ENCODE measurements around the gene CHKB. TPM values are rescaled to one million over a fixed set of nuclear protein-coding genes. Genes with fewer than 3 reads are reported as not detected.

The CHKB gene
- total RNA-seq, 1 donor from 2014 or later, result 116 TPM

- Mint-ChIP-seq H3K27ac (no peak overlapping the region), H3K4me1 (peaks cover 2% of the 10 kb centered on the region), H3K36me3 (no peaks in the 10 kb centered on the region), H3K27me3 (ENCODE audit: low read depth) (peaks cover 71% of the 10 kb centered on the region), H3K9me3 (no peaks in the 10 kb centered on the region), H3K4me3 (no peak overlapping the region)
- no peak for TF ChIP-seq CTCF (IDR thresholded peaks at IDR 0.05; ENCODE audit: unreplicated experiment)
- no peak for DNase-seq (ENCODE audit: low spot score in 2 of 2, unreplicated experiment in 2 of 2)
Measured at GRCh38 chr22:50606165-50606945, 23.7 kb upstream of the CHKB start.

- DNase-seq (ENCODE audit: low spot score in 2 of 2, unreplicated experiment in 2 of 2), result no peak
- peaks cover 67% of the 10 kb centered on the region for H3K27me3 Mint-ChIP-seq (ENCODE audit: low read depth)
- TF ChIP-seq CTCF (IDR thresholded peaks at IDR 0.05; ENCODE audit: unreplicated experiment), result no peak
- no peak overlapping the region for H3K4me3 Mint-ChIP-seq
- no peak overlapping the region for H3K27ac Mint-ChIP-seq
- H3K9me3 Mint-ChIP-seq, result no peaks in the 10 kb centered on the region
- H3K36me3 Mint-ChIP-seq, result no peaks in the 10 kb centered on the region
- H3K4me1 Mint-ChIP-seq, result peaks cover 2% of the 10 kb centered on the region
Measured at GRCh38 chr22:50605613-50606074, 23.0 kb upstream of the CHKB start.

DNA sequence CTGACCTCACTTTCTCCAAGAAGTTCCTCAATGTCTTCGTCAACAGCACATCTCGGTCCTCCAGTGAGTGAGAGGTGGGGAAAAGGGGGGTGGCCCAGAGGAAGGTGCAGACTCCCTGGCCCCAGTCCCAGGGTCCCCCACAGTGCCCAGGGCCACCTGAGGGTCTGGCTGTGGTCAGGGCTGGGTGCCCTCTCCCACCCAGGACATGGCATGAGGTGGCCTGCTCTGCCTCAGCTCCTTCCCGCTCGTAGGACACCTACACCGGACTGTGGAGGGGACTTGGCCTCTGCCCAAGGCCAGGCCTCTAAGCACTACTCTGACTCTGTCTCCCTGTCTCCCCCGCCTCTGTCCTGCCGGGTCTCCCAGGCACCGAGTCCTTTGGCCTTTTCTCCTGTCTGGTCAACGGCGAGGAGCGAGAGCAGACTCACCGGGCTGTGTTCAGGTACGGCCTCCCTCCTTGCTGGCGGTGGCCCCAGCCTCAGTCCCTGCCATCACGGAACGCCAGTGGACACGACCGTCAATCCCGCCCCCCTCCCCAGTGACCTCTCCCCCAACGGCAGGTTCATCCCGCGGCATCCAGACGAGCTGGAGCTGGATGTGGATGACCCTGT lies 22.5 kb upstream of the CHKB start:
- Mint-ChIP-seq H3K4me1 (peaks cover 2% of the 10 kb centered on the region), H3K27ac (no peak overlapping the region), H3K9me3 (no peaks in the 10 kb centered on the region), H3K27me3 (ENCODE audit: low read depth) (peaks cover 62% of the 10 kb centered on the region), H3K4me3 (no peak overlapping the region), H3K36me3 (no peaks in the 10 kb centered on the region)
- DNase-seq (ENCODE audit: low spot score in 2 of 2, unreplicated experiment in 2 of 2), result no peak
- TF ChIP-seq CTCF (IDR thresholded peaks at IDR 0.05; ENCODE audit: unreplicated experiment), result no peak

GRCh38 chr22:50604256-50605001 lies 21.8 kb upstream of the CHKB start:
- Mint-ChIP-seq H3K9me3 (no peaks in the 10 kb centered on the region), H3K4me1 (peaks cover 7% of the 10 kb centered on the region), H3K36me3 (no peaks in the 10 kb centered on the region), H3K4me3 (no peak overlapping the region), H3K27ac (no peak overlapping the region), H3K27me3 (ENCODE audit: low read depth) (peaks cover 61% of the 10 kb centered on the region)
- TF ChIP-seq CTCF (IDR thresholded peaks at IDR 0.05; ENCODE audit: unreplicated experiment), result no peak
- no peak for DNase-seq (ENCODE audit: low spot score in 2 of 2, unreplicated experiment in 2 of 2)

DNA sequence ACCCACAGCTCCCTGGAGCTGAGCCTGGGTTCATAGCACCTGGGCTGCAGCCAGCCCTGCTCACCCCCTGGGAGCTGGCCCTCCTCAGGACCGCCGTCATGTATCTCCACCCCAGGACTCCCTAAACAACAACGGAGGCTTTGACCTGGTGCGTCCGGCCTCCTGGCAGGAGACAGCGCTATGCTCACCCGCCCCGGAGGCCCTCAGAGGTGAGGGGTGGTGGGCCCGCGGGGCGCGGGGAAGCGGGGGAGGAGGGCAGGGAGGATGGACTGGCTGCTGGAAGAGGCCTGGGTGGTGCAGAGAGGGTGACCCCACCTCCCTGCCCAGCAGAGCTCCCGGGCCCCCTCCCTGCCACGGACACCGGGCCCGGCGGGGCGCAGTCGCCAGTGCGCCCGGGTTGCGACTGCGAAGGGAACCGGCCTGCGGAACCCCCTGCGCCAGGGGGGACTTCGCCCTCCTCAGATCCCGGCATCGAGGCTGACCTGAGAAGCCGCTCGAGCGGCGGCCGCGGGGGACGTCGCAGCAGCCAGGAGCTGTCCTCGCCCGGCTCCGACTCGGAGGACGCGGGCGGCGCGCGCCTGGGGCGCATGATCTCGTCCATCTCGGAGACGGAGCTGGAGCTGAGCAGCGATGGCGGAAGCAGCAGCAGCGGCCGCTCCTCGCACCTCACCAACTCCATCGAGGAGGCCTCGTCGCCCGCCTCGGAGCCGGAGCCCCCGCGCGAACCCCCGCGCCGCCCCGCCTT lies 21.0 kb upstream of the CHKB start:
- Mint-ChIP-seq H3K27ac (no peak overlapping the region), H3K27me3 (ENCODE audit: low read depth) (peaks cover 56% of the 10 kb centered on the region), H3K4me3 (no peak overlapping the region), H3K4me1 (peaks cover 7% of the 10 kb centered on the region), H3K36me3 (no peaks in the 10 kb centered on the region), H3K9me3 (no peaks in the 10 kb centered on the region)
- DNase-seq (ENCODE audit: low spot score in 2 of 2, unreplicated experiment in 2 of 2), result no peak
- TF ChIP-seq CTCF (IDR thresholded peaks at IDR 0.05; ENCODE audit: unreplicated experiment), result no peak

All from mesothelial cell of epicardium (in vitro differentiated cells).